T-helper 2 cell treated with Interferon-gamma antibody and Interleukin-4, amounts not matched to agents 5 μg/mL and 100 μg/mL, for 36 hours (primary cell): ENCODE data around the gene ANKLE1.
A peak's percentile ranks its signal among the peaks of the same experiment; 100 is the strongest.

Experiments
- DNase-seq: peaks from one replicate; pipeline ENCODE4 v3.0.0; 2021; ENCODE audit warnings: low spot score
- H3K27ac Mint-ChIP-seq: one replicate; pipeline ENCODE4 v1.8.0; 2021; ENCODE audit warnings: mild to moderate bottlenecking, mixed read lengths
- H3K27me3 Mint-ChIP-seq: one replicate; pipeline ENCODE4 v1.8.0; 2021; ENCODE audit warnings: low read depth, mixed read lengths
- H3K36me3 Mint-ChIP-seq: one replicate; pipeline ENCODE4 v1.8.0; 2021; ENCODE audit warnings: low read depth, mixed read lengths
- H3K4me1 Mint-ChIP-seq: one replicate; pipeline ENCODE4 v1.8.0; 2021; ENCODE audit warnings: low read depth, mixed read lengths
- H3K4me3 Mint-ChIP-seq: one replicate; pipeline ENCODE4 v1.8.0; 2022; ENCODE audit warnings: mild to moderate bottlenecking, moderate library complexity, mixed read lengths
- H3K9me3 Mint-ChIP-seq: one replicate; pipeline ENCODE4 v1.8.0; 2021; ENCODE audit warnings: mixed read lengths

Gene ANKLE1

GRCh38 chr19:17303167-17303939 lies 21.7 kb downstream of the ANKLE1 start, which contains the start of gene ABHD8:
Gene ABHD8, minus strand, starts transcription at chr19:17303425. Its CDS starts 1,809 bp downstream, at chr19:17301616.
- H3K9me3 Mint-ChIP-seq, result no peaks in the 10 kb centered on the region
- DNase-seq, result peak; percentile 94
- H3K27ac Mint-ChIP-seq, result peak within 1 kb of the TSS; percentile 47
- H3K36me3 Mint-ChIP-seq, result peaks cover 3% of the 10 kb centered on the region
- no peaks in the 10 kb centered on the region for H3K27me3 Mint-ChIP-seq
- H3K4me1 Mint-ChIP-seq, result peaks cover 26% of the 10 kb centered on the region
- H3K4me3 Mint-ChIP-seq, result peak within 1 kb of the TSS; percentile 75

- no peaks in the 10 kb centered on the region for H3K9me3 Mint-ChIP-seq
- H3K27ac Mint-ChIP-seq, result peak overlapping the region; percentile 47
- no peaks in the 10 kb centered on the region for H3K27me3 Mint-ChIP-seq
- peaks cover 3% of the 10 kb centered on the region for H3K36me3 Mint-ChIP-seq
- H3K4me1 Mint-ChIP-seq, result peaks cover 27% of the 10 kb centered on the region
- DNase-seq, result no peak
- H3K4me3 Mint-ChIP-seq, result peak overlapping the region; percentile 75
Observed at GRCh38 chr19:17303940-17304267, 22.2 kb downstream of the ANKLE1 start.

- Mint-ChIP-seq H3K4me1 (peaks cover 29% of the 10 kb centered on the region), H3K9me3 (no peaks in the 10 kb centered on the region), H3K27me3 (no peaks in the 10 kb centered on the region), H3K36me3 (peaks cover 7% of the 10 kb centered on the region), H3K4me3 (peak overlapping the region; percentile 89), H3K27ac (peak overlapping the region; percentile 91)
- no peak for DNase-seq
Observed at GRCh38 chr19:17304386-17305215, 22.9 kb downstream of the ANKLE1 start.

GRCh38 chr19:17305216-17305516 lies 23.5 kb downstream of the ANKLE1 start:
- Mint-ChIP-seq H3K9me3 (no peaks in the 10 kb centered on the region), H3K27ac (peak overlapping the region; percentile 91), H3K27me3 (no peaks in the 10 kb centered on the region), H3K36me3 (peaks cover 5% of the 10 kb centered on the region), H3K4me3 (peak overlapping the region; percentile 89), H3K4me1 (peaks cover 31% of the 10 kb centered on the region)
- DNase-seq, result no peak

GRCh38 chr19:17305517-17306284 lies 24.0 kb downstream of the ANKLE1 start, which contains the start of gene MRPL34:
Gene MRPL34, plus strand, starts transcription at chr19:17305872. Its CDS starts 21 bp downstream, at chr19:17305893.
- peak; percentile 99 for DNase-seq
- peaks cover 5% of the 10 kb centered on the region for H3K36me3 Mint-ChIP-seq
- H3K4me3 Mint-ChIP-seq, result peak within 1 kb of the TSS; percentile 89
- peaks cover 36% of the 10 kb centered on the region for H3K4me1 Mint-ChIP-seq
- H3K27me3 Mint-ChIP-seq, result no peaks in the 10 kb centered on the region
- peak within 1 kb of the TSS; percentile 91 for H3K27ac Mint-ChIP-seq
- no peaks in the 10 kb centered on the region for H3K9me3 Mint-ChIP-seq

- Mint-ChIP-seq H3K27me3 (no peaks in the 10 kb centered on the region), H3K36me3 (peaks cover 5% of the 10 kb centered on the region), H3K27ac (peak overlapping the region; percentile 77), H3K9me3 (no peaks in the 10 kb centered on the region), H3K4me3 (peak overlapping the region; percentile 89), H3K4me1 (peaks cover 40% of the 10 kb centered on the region)
- no peak for DNase-seq
Observed at GRCh38 chr19:17306285-17306714, 24.6 kb downstream of the ANKLE1 start.

GRCh38 chr19:17307876-17308377 lies 26.2 kb downstream of the ANKLE1 start:
- DNase-seq, result no peak
- peak overlapping the region; percentile 3 for H3K27ac Mint-ChIP-seq
- peaks cover 40% of the 10 kb centered on the region for H3K4me1 Mint-ChIP-seq
- H3K9me3 Mint-ChIP-seq, result no peaks in the 10 kb centered on the region
- peak overlapping the region; percentile 89 for H3K4me3 Mint-ChIP-seq
- peaks cover 4% of the 10 kb centered on the region for H3K36me3 Mint-ChIP-seq
- H3K27me3 Mint-ChIP-seq, result no peaks in the 10 kb centered on the region

- DNase-seq, result peak; percentile 99
- no peaks in the 10 kb centered on the region for H3K27me3 Mint-ChIP-seq
- H3K27ac Mint-ChIP-seq, result peak within 1 kb of the TSS; percentile 96
- peak within 1 kb of the TSS; percentile 99 for H3K4me3 Mint-ChIP-seq
- H3K4me1 Mint-ChIP-seq, result peaks cover 33% of the 10 kb centered on the region
- no peaks in the 10 kb centered on the region for H3K9me3 Mint-ChIP-seq
- peaks cover 10% of the 10 kb centered on the region for H3K36me3 Mint-ChIP-seq
Observed at GRCh38 chr19:17309198-17309964, 27.7 kb downstream of the ANKLE1 start, which contains the start of gene DDA1. Gene DDA1, plus strand, starts transcription at chr19:17309563. Its CDS starts 92 bp downstream, at chr19:17309655.

GRCh38 chr19:17309965-17310461 lies 28.3 kb downstream of the ANKLE1 start:
- Mint-ChIP-seq H3K27me3 (no peaks in the 10 kb centered on the region), H3K4me3 (peak overlapping the region; percentile 99), H3K36me3 (peaks cover 10% of the 10 kb centered on the region), H3K9me3 (no peaks in the 10 kb centered on the region), H3K4me1 (peaks cover 29% of the 10 kb centered on the region), H3K27ac (peak overlapping the region; percentile 96)
- DNase-seq, result no peak

GRCh38 chr19:17311455-17312188 lies 29.9 kb downstream of the ANKLE1 start:
- H3K4me1 Mint-ChIP-seq, result peaks cover 23% of the 10 kb centered on the region
- H3K27ac Mint-ChIP-seq, result peak overlapping the region; percentile 32
- H3K36me3 Mint-ChIP-seq, result peaks cover 18% of the 10 kb centered on the region

GRCh38 chr19:17312189-17313113 lies 30.8 kb downstream of the ANKLE1 start:
- no peak overlapping the region for H3K27ac Mint-ChIP-seq
- peaks cover 23% of the 10 kb centered on the region for H3K4me1 Mint-ChIP-seq
- no peaks in the 10 kb centered on the region for H3K27me3 Mint-ChIP-seq
- no peak for DNase-seq
- H3K36me3 Mint-ChIP-seq, result peaks cover 18% of the 10 kb centered on the region
- no peak overlapping the region for H3K4me3 Mint-ChIP-seq
- no peaks in the 10 kb centered on the region for H3K9me3 Mint-ChIP-seq

More at GRCh38 chr19:17311455-17312188, 29.9 kb downstream of the ANKLE1 start:
- no peaks in the 10 kb centered on the region for H3K9me3 Mint-ChIP-seq
- H3K27me3 Mint-ChIP-seq, result no peaks in the 10 kb centered on the region
- DNase-seq, result no peak
- peak overlapping the region; percentile 48 for H3K4me3 Mint-ChIP-seq
